Panc1 (cell line): Measurements from ENCODE around the gene TBXAS1. TPM values are rescaled to one million over a fixed set of nuclear protein-coding genes. Genes with fewer than 3 reads are reported as not detected.

Experiments used
- ATAC-seq: fragments of 200-7000 bp; cut with Tn5 transposase; 2 replicates; pipeline ENCODE4 v1.9.1; 2020; ENCODE audit warnings: mild to moderate bottlenecking, moderate library complexity
- BruUV-seq: library from RNA; stranded (reverse); fragments of 400-500 nt; replicated peaks from 2 replicates; lab custom pipeline; 2021; lab: Mats Ljungman, UMichigan
- CTCF ChIA-PET: fragments of 300-600 bp; sonication (Branson Sonifier 250); formaldehyde crosslinking; loops from one replicate; lab custom pipeline; 2022; ENCODE audit warnings: antibody characterized with exemption; lab: Charles Lee
- POLR2A ChIA-PET: fragments of 300-600 bp; sonication (Branson Sonifier 250); formaldehyde crosslinking; loops from one replicate; lab custom pipeline; 2022; ENCODE audit warnings: antibody characterized with exemption; lab: Charles Lee
- DNase-seq: peaks from one replicate; pipeline ENCODE4 v3.0.0-alpha.2; 2010; ENCODE audit warnings: low read depth, low spot score
- H3K27ac ChIP-seq: 2 replicates; pipeline ENCODE4 v1.5.1; 2011; ENCODE audit warnings: mild to moderate bottlenecking, low read length, inconsistent platforms
- H3K27me3 ChIP-seq: fragments of 200-500 bp; sonication (Bioruptor generic); 2 replicates; pipeline ENCODE4 v1.6.0; 2014; ENCODE audit warnings: low read length, inconsistent platforms; ENCODE audit not compliant: control insufficient read depth, insufficient read depth
- H3K36me3 ChIP-seq: fragments of 200-500 bp; sonication (Bioruptor generic); 2 replicates; pipeline ENCODE4 v1.5.1; 2014; ENCODE audit warnings: inconsistent platforms, mild to moderate bottlenecking, low read length, moderate library complexity; ENCODE audit not compliant: control insufficient read depth, insufficient read depth
- H3K4me1 ChIP-seq: 2 replicates; pipeline ENCODE4 v1.5.1; 2011; ENCODE audit warnings: inconsistent platforms, mild to moderate bottlenecking, low read length, moderate library complexity; ENCODE audit not compliant: control insufficient read depth, insufficient read depth
- H3K4me3 ChIP-seq, 2 experiments: 2 replicates each; pipeline ENCODE4 v1.5.1; 2011 to 2012; ENCODE audit warnings: low read depth in 2 of 2, low read length in 2 of 2, mild to moderate bottlenecking in 2 of 2, inconsistent platforms in 1 of 2, moderate library complexity in 1 of 2
- H3K9me3 ChIP-seq: fragments of 200-500 bp; sonication (Bioruptor generic); 2 replicates; pipeline ENCODE4 v1.5.1; 2014; ENCODE audit warnings: low read depth, mild to moderate bottlenecking, inconsistent platforms, low read length, moderate library complexity; ENCODE audit not compliant: control insufficient read depth, insufficient read depth
- CTCF ChIP-seq: fragments of 450-650 bp; IDR thresholded peaks from 2 replicates; pipeline ENCODE4 v1.5.1; 2017; ENCODE audit warnings: mild to moderate bottlenecking
- POLR2AphosphoS5 ChIP-seq: IDR thresholded peaks from 2 replicates; pipeline ENCODE4 v1.6.1; 2012; ENCODE audit warnings: mild to moderate bottlenecking, low read depth, low read length, moderate library complexity
- REST ChIP-seq, 2 experiments: IDR thresholded peaks; 2 replicates each; pipeline ENCODE4 v1.6.1; 2011 to 2012; ENCODE audit warnings: low read depth in 2 of 2, control low read depth in 1 of 2, low read length in 1 of 2, mild to moderate bottlenecking in 1 of 2, moderate library complexity in 1 of 2; ENCODE audit not compliant: insufficient read depth in 1 of 2
- SIN3A ChIP-seq: IDR thresholded peaks from 2 replicates; pipeline ENCODE4 v1.6.1; 2012; ENCODE audit warnings: low read depth, mild to moderate bottlenecking, low read length, moderate library complexity, borderline replicate concordance; ENCODE audit not compliant: insufficient read depth
- TCF7L2 ChIP-seq: IDR thresholded peaks from 2 replicates; pipeline ENCODE4 v1.6.1; 2011; ENCODE audit warnings: mild to moderate bottlenecking, low read depth, low read length, inconsistent platforms
- in situ Hi-C: cut with HindIII; loops from 2 replicates; pipeline ENCODE4 v1.10.0; 2016; ENCODE audit warnings: low sequenced_read_pairs, low pct_unique_long_range_greater_than_20kb
- intact Hi-C: fragments of 100-400 bp; cut with micrococcal nuclease; formaldehyde crosslinking; loops from one replicate; pipeline ENCODE4 v1.10.0; 2022; ENCODE audit not compliant: unreplicated experiment
- total RNA-seq: library from RNA; stranded (reverse); gene quantifications from one replicate; pipeline ENCODE4 v1.2.1, GENCODE V29; 2021; ENCODE audit not compliant: unreplicated experiment

The TBXAS1 gene
- total RNA-seq, 1 experiment from 2014 or later: 4.4 TPM

GRCh38 chr7:139994356-139994755 is 165.3 kb downstream of the TBXAS1 start:
- Histone ChIP-seq H3K27ac (no peak overlapping the region), H3K36me3 (no peaks in the 10 kb centered on the region), H3K4me3 (no peak overlapping the region), H3K27me3 (no peaks in the 10 kb centered on the region), H3K4me1 (no peaks in the 10 kb centered on the region), H3K9me3 (no peaks in the 10 kb centered on the region)
- CTCF ChIA-PET: no interaction called here
- TF ChIP-seq REST (IDR thresholded peaks at IDR 0.05; ENCODE audit: insufficient read depth in 1 of 2, low read depth in 2 of 2, low read length in 1 of 2): no peak
- no peak for TF ChIP-seq POLR2AphosphoS5
- TF ChIP-seq SIN3A: no peak
- no peak for TF ChIP-seq TCF7L2
- TF ChIP-seq CTCF: no peak
- POLR2A ChIA-PET: no interaction called here
- intact Hi-C loops: no loop called here
- DNase-seq: no peak
- in situ Hi-C loops: no loop called here
- BruUV-seq: no TSS peak
- no peak for ATAC-seq

GRCh38 chr7:139995017-139995915 is 166.2 kb downstream of the TBXAS1 start:
- TF ChIP-seq CTCF (no peak), TCF7L2 (no peak)
- ChIA-PET POLR2A (interaction anchor here (0.6 kb wide), 1 partner anchor 363 kb away, joined by 5 read pairs; no protein-coding TSS in a partner anchor), CTCF (interaction anchor here (0.5 kb wide), 1 partner anchor 190 kb away, joined by 5 read pairs; no protein-coding TSS in a partner anchor)
- Histone ChIP-seq H3K27ac (no peak overlapping the region), H3K4me3 (no peak overlapping the region), H3K9me3 (no peaks in the 10 kb centered on the region), H3K36me3 (no peaks in the 10 kb centered on the region), H3K4me1 (no peaks in the 10 kb centered on the region), H3K27me3 (no peaks in the 10 kb centered on the region)
- intact Hi-C loops: no loop called here
- no TSS peak for BruUV-seq
- DNase-seq: no peak
- no peak for ATAC-seq
- in situ Hi-C loops: no loop called here
